Measurements from ENCODE around the gene PON3. TPM values are rescaled to one million over a fixed set of nuclear protein-coding genes. Genes with fewer than 3 reads are reported as not detected.

PON3 gene
- total RNA-seq, 1 donor from 2014 or later, result 5.2 TPM

- Histone ChIP-seq H3K27ac (ENCODE audit: low read depth, low read length) (no peak within 1 kb of the TSS), H3K27me3 (ENCODE audit: control insufficient read depth in 3 of 3, insufficient read depth in 3 of 3, low read length in 3 of 3) (peaks cover 0 to 5% (median 4%) of the 10 kb centered on the region in 3 donors), H3K4me1 (ENCODE audit: control insufficient read depth in 3 of 3, insufficient read depth in 3 of 3, low read length in 3 of 3) (no peaks in the 10 kb centered on the region), H3K4me3 (ENCODE audit: low read length in 3 of 3) (no peak within 1 kb of the TSS), H3K36me3 (ENCODE audit: control insufficient read depth in 3 of 3, insufficient read depth in 3 of 3, low read length in 3 of 3) (no peaks in the 10 kb centered on the region), H3K9me3 (ENCODE audit: control insufficient read depth in 3 of 3, low read length in 3 of 3) (no peaks in the 10 kb centered on the region), H3K9ac (ENCODE audit: low read depth in 1 of 3, low read length in 3 of 3) (no peak within 1 kb of the TSS)
These were observed 71.7 kb downstream of the PON3 start, which contains the start of gene PON1 for GRCh38 chr7:95324431-95324830. PON1 (minus strand) TSS chr7:95324532; CDS start chr7:95324475, 57 bp downstream.

GRCh38 chr7:95323410-95324129 is 72.6 kb downstream of the PON3 start:
- H3K36me3 ChIP-seq (ENCODE audit: control insufficient read depth in 3 of 3, insufficient read depth in 3 of 3, low read length in 3 of 3), result no peaks in the 10 kb centered on the region
- no peak overlapping the region for H3K9ac ChIP-seq (ENCODE audit: low read depth in 1 of 3, low read length in 3 of 3)
- peaks cover 0 to 5% (median 4%) of the 10 kb centered on the region in 3 donors for H3K27me3 ChIP-seq (ENCODE audit: control insufficient read depth in 3 of 3, insufficient read depth in 3 of 3, low read length in 3 of 3)
- no peaks in the 10 kb centered on the region for H3K4me1 ChIP-seq (ENCODE audit: control insufficient read depth in 3 of 3, insufficient read depth in 3 of 3, low read length in 3 of 3)
- H3K27ac ChIP-seq (ENCODE audit: low read depth, low read length), result no peak overlapping the region
- no peak overlapping the region for H3K4me3 ChIP-seq (ENCODE audit: low read length in 3 of 3)
- H3K9me3 ChIP-seq (ENCODE audit: control insufficient read depth in 3 of 3, low read length in 3 of 3), result no peaks in the 10 kb centered on the region

GRCh38 chr7:95322854-95323253 is 73.3 kb downstream of the PON3 start:
- H3K9me3 ChIP-seq (ENCODE audit: control insufficient read depth in 3 of 3, low read length in 3 of 3), result no peaks in the 10 kb centered on the region
- no peak overlapping the region for H3K27ac ChIP-seq (ENCODE audit: low read depth, low read length)
- H3K4me3 ChIP-seq (ENCODE audit: low read length in 3 of 3), result no peak overlapping the region
- peaks cover 0 to 5% (median 4%) of the 10 kb centered on the region in 3 donors for H3K27me3 ChIP-seq (ENCODE audit: control insufficient read depth in 3 of 3, insufficient read depth in 3 of 3, low read length in 3 of 3)
- no peak overlapping the region for H3K9ac ChIP-seq (ENCODE audit: low read depth in 1 of 3, low read length in 3 of 3)
- no peaks in the 10 kb centered on the region for H3K4me1 ChIP-seq (ENCODE audit: control insufficient read depth in 3 of 3, insufficient read depth in 3 of 3, low read length in 3 of 3)
- H3K36me3 ChIP-seq (ENCODE audit: control insufficient read depth in 3 of 3, insufficient read depth in 3 of 3, low read length in 3 of 3), result no peaks in the 10 kb centered on the region

- Histone ChIP-seq H3K9me3 (ENCODE audit: control insufficient read depth in 3 of 3, low read length in 3 of 3) (no peaks in the 10 kb centered on the region), H3K4me3 (ENCODE audit: low read length in 3 of 3) (no peak overlapping the region), H3K27ac (ENCODE audit: low read depth, low read length) (no peak overlapping the region), H3K9ac (ENCODE audit: low read depth in 1 of 3, low read length in 3 of 3) (no peak overlapping the region), H3K36me3 (ENCODE audit: control insufficient read depth in 3 of 3, insufficient read depth in 3 of 3, low read length in 3 of 3) (no peaks in the 10 kb centered on the region), H3K4me1 (ENCODE audit: control insufficient read depth in 3 of 3, insufficient read depth in 3 of 3, low read length in 3 of 3) (no peaks in the 10 kb centered on the region), H3K27me3 (ENCODE audit: control insufficient read depth in 3 of 3, insufficient read depth in 3 of 3, low read length in 3 of 3) (peaks cover 0 to 5% (median 4%) of the 10 kb centered on the region in 3 donors)
These were observed 73.8 kb downstream of the PON3 start for GRCh38 chr7:95322396-95322795.

- Histone ChIP-seq H3K27ac (ENCODE audit: low read depth, low read length) (no peak overlapping the region), H3K4me1 (ENCODE audit: control insufficient read depth in 3 of 3, insufficient read depth in 3 of 3, low read length in 3 of 3) (no peaks in the 10 kb centered on the region), H3K36me3 (ENCODE audit: control insufficient read depth in 3 of 3, insufficient read depth in 3 of 3, low read length in 3 of 3) (no peaks in the 10 kb centered on the region), H3K9me3 (ENCODE audit: control insufficient read depth in 3 of 3, low read length in 3 of 3) (no peaks in the 10 kb centered on the region), H3K27me3 (ENCODE audit: control insufficient read depth in 3 of 3, insufficient read depth in 3 of 3, low read length in 3 of 3) (peaks cover 0 to 5% (median 4%) of the 10 kb centered on the region in 3 donors), H3K9ac (ENCODE audit: low read depth in 1 of 3, low read length in 3 of 3) (no peak overlapping the region), H3K4me3 (ENCODE audit: low read length in 3 of 3) (no peak overlapping the region)
These were observed 74.5 kb downstream of the PON3 start for GRCh38 chr7:95321720-95322119.

- Histone ChIP-seq H3K4me1 (ENCODE audit: control insufficient read depth in 3 of 3, insufficient read depth in 3 of 3, low read length in 3 of 3) (no peaks in the 10 kb centered on the region), H3K27ac (ENCODE audit: low read depth, low read length) (no peak overlapping the region), H3K9me3 (ENCODE audit: control insufficient read depth in 3 of 3, low read length in 3 of 3) (no peaks in the 10 kb centered on the region), H3K27me3 (ENCODE audit: control insufficient read depth in 3 of 3, insufficient read depth in 3 of 3, low read length in 3 of 3) (peaks cover 0 to 5% (median 4%) of the 10 kb centered on the region in 3 donors), H3K9ac (ENCODE audit: low read depth in 1 of 3, low read length in 3 of 3) (no peak overlapping the region), H3K4me3 (ENCODE audit: low read length in 3 of 3) (no peak overlapping the region), H3K36me3 (ENCODE audit: control insufficient read depth in 3 of 3, insufficient read depth in 3 of 3, low read length in 3 of 3) (no peaks in the 10 kb centered on the region)
These were observed 75.5 kb downstream of the PON3 start for GRCh38 chr7:95320651-95321050.

- no peaks in the 10 kb centered on the region for H3K36me3 ChIP-seq (ENCODE audit: control insufficient read depth in 3 of 3, insufficient read depth in 3 of 3, low read length in 3 of 3)
- peaks cover 0 to 5% (median 1%) of the 10 kb centered on the region in 3 donors for H3K27me3 ChIP-seq (ENCODE audit: control insufficient read depth in 3 of 3, insufficient read depth in 3 of 3, low read length in 3 of 3)
- no peak overlapping the region for H3K9ac ChIP-seq (ENCODE audit: low read depth in 1 of 3, low read length in 3 of 3)
- no peak overlapping the region for H3K27ac ChIP-seq (ENCODE audit: low read depth, low read length)
- no peaks in the 10 kb centered on the region for H3K4me1 ChIP-seq (ENCODE audit: control insufficient read depth in 3 of 3, insufficient read depth in 3 of 3, low read length in 3 of 3)
- no peaks in the 10 kb centered on the region for H3K9me3 ChIP-seq (ENCODE audit: control insufficient read depth in 3 of 3, low read length in 3 of 3)
- H3K4me3 ChIP-seq (ENCODE audit: low read length in 3 of 3), result no peak overlapping the region
These were observed 76.6 kb downstream of the PON3 start for GRCh38 chr7:95319570-95319969.

- Histone ChIP-seq H3K9ac (ENCODE audit: low read depth in 1 of 3, low read length in 3 of 3) (no peak overlapping the region), H3K36me3 (ENCODE audit: control insufficient read depth in 3 of 3, insufficient read depth in 3 of 3, low read length in 3 of 3) (no peaks in the 10 kb centered on the region), H3K4me3 (ENCODE audit: low read length in 3 of 3) (no peak overlapping the region)
These were observed 77.6 kb downstream of the PON3 start for GRCh38 chr7:95318501-95319100.

GRCh38 chr7:95317966-95318365 is 78.2 kb downstream of the PON3 start:
- Histone ChIP-seq H3K4me3 (ENCODE audit: low read length in 3 of 3) (no peak overlapping the region), H3K27me3 (ENCODE audit: control insufficient read depth in 3 of 3, insufficient read depth in 3 of 3, low read length in 3 of 3) (no peaks in the 10 kb centered on the region), H3K36me3 (ENCODE audit: control insufficient read depth in 3 of 3, insufficient read depth in 3 of 3, low read length in 3 of 3) (no peaks in the 10 kb centered on the region), H3K4me1 (ENCODE audit: control insufficient read depth in 3 of 3, insufficient read depth in 3 of 3, low read length in 3 of 3) (no peaks in the 10 kb centered on the region), H3K9me3 (ENCODE audit: control insufficient read depth in 3 of 3, low read length in 3 of 3) (no peaks in the 10 kb centered on the region), H3K27ac (ENCODE audit: low read depth, low read length) (no peak overlapping the region), H3K9ac (ENCODE audit: low read depth in 1 of 3, low read length in 3 of 3) (no peak overlapping the region)

More at GRCh38 chr7:95318501-95319100, 77.6 kb downstream of the PON3 start:
- no peaks in the 10 kb centered on the region for H3K27me3 ChIP-seq (ENCODE audit: control insufficient read depth in 3 of 3, insufficient read depth in 3 of 3, low read length in 3 of 3)
- H3K27ac ChIP-seq (ENCODE audit: low read depth, low read length), result no peak overlapping the region
- no peaks in the 10 kb centered on the region for H3K4me1 ChIP-seq (ENCODE audit: control insufficient read depth in 3 of 3, insufficient read depth in 3 of 3, low read length in 3 of 3)
- no peaks in the 10 kb centered on the region for H3K9me3 ChIP-seq (ENCODE audit: control insufficient read depth in 3 of 3, low read length in 3 of 3)

GRCh38 chr7:95317546-95317945 is 78.6 kb downstream of the PON3 start:
- H3K27ac ChIP-seq (ENCODE audit: low read depth, low read length), result no peak overlapping the region
- H3K9me3 ChIP-seq (ENCODE audit: control insufficient read depth in 3 of 3, low read length in 3 of 3), result no peaks in the 10 kb centered on the region
- H3K36me3 ChIP-seq (ENCODE audit: control insufficient read depth in 3 of 3, insufficient read depth in 3 of 3, low read length in 3 of 3), result no peaks in the 10 kb centered on the region
- H3K27me3 ChIP-seq (ENCODE audit: control insufficient read depth in 3 of 3, insufficient read depth in 3 of 3, low read length in 3 of 3), result no peaks in the 10 kb centered on the region
- no peak overlapping the region for H3K9ac ChIP-seq (ENCODE audit: low read depth in 1 of 3, low read length in 3 of 3)
- H3K4me3 ChIP-seq (ENCODE audit: low read length in 3 of 3), result no peak overlapping the region
- H3K4me1 ChIP-seq (ENCODE audit: control insufficient read depth in 3 of 3, insufficient read depth in 3 of 3, low read length in 3 of 3), result no peaks in the 10 kb centered on the region

All from skeletal muscle tissue (tissue), 4 donors.